ENCODE results near the gene LDLRAD4.

DNA sequence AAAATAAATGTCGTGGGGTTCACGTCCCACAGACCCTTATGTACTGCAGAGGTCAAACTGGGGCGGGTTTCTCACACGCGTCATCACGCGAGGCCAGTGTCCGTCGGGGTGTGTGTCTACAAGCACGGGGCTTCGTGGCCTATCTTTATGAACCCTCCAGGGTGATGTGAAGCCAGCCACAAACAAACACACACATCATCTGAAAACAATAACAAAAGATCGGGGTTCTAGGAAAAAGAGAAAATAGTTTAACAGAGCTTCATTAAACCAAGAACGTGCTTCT, 23.3 kb downstream of the LDLRAD4 start:
- TF ChIP-seq MTA1 (IDR thresholded peaks at IDR 0.05; ENCODE audit: borderline replicate concordance) (no peak), NFXL1 (CRISPR knock-in tag; IDR thresholded peaks at IDR 0.05) (no peak), RAD21 (CRISPR knock-in tag; conservative IDR thresholded peaks at IDR 0.05 in 1 of 2, IDR thresholded peaks at IDR 0.05 in 1 of 2) (no peak), MAX (CRISPR knock-in tag; IDR thresholded peaks at IDR 0.05) (no peak)
- TF ChIP-seq, protein P1, sequence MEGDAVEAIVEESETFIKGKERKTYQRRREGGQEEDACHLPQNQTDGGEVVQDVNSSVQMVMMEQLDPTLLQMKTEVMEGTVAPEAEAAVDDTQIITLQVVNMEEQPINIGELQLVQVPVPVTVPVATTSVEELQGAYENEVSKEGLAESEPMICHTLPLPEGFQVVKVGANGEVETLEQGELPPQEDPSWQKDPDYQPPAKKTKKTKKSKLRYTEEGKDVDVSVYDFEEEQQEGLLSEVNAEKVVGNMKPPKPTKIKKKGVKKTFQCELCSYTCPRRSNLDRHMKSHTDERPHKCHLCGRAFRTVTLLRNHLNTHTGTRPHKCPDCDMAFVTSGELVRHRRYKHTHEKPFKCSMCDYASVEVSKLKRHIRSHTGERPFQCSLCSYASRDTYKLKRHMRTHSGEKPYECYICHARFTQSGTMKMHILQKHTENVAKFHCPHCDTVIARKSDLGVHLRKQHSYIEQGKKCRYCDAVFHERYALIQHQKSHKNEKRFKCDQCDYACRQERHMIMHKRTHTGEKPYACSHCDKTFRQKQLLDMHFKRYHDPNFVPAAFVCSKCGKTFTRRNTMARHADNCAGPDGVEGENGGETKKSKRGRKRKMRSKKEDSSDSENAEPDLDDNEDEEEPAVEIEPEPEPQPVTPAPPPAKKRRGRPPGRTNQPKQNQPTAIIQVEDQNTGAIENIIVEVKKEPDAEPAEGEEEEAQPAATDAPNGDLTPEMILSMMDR (IDR thresholded peaks at IDR 0.05 in 2 of 3, conservative IDR thresholded peaks at IDR 0.05 in 1 of 3; ENCODE audit: insufficient read depth in 2 of 3, low read depth in 1 of 3, low read length in 3 of 3) = no peak

Measured in K562 (cell line).